Ascending aorta (tissue), 2 donors: ENCODE data around the gene ECE2. TPM values are rescaled to one million over a fixed set of nuclear protein-coding genes. Genes with fewer than 3 reads are reported as not detected.

Experiments
- DNase-seq, 2 donors: peaks; one replicate each; pipeline ENCODE4 v3.0.0-alpha.2; 2019; ENCODE audit warnings: low spot score in 2 of 2
- H3K27ac ChIP-seq, 2 donors: fragments of 200-600 bp; sonication (generic); one replicate each; pipeline ENCODE4 v1.5.1; 2016 to 2017; ENCODE audit warnings: mild to moderate bottlenecking in 1 of 2
- H3K27me3 ChIP-seq: fragments of 200-600 bp; sonication (generic); one replicate; pipeline ENCODE4 v1.5.1; 2017
- H3K36me3 ChIP-seq, 2 donors: fragments of 200-600 bp; sonication (generic); one replicate each; pipeline ENCODE4 v1.5.1; 2016
- H3K4me1 ChIP-seq, 2 donors: fragments of 200-600 bp; sonication (generic); one replicate each; pipeline ENCODE4 v1.5.1; 2016 to 2017; ENCODE audit warnings: mild to moderate bottlenecking in 1 of 2
- H3K4me3 ChIP-seq, 2 donors: fragments of 200-600 bp; sonication (generic); one replicate each; pipeline ENCODE4 v1.5.1; 2016 to 2017; ENCODE audit warnings: mild to moderate bottlenecking in 1 of 2
- H3K9me3 ChIP-seq, 2 donors: fragments of 200-600 bp; sonication (generic); one replicate each; pipeline ENCODE4 v1.5.1; 2016
- intact Hi-C: fragments of 100-400 bp; cut with DNase I; formaldehyde crosslinking; loops from one replicate; pipeline ENCODE4 v1.15.1; 2023
- total RNA-seq: library from RNA; depleted of rRNA; stranded (reverse); fragments of >200 nt; gene quantifications from one replicate; pipeline ENCODE4 v1.1.0, GENCODE V29; 2016
- TF ChIP-seq, protein P1 (sequence below), 3 experiments: fragments of 200-600 bp in 2 of 3; fragments of 450-650 bp in 1 of 3; sonication (generic) in 2 of 3; IDR thresholded peaks; one replicate each; pipeline ENCODE4 v1.5.1; 2016 to 2019; ENCODE audit warnings: antibody characterized with exemption in 3 of 3, mild to moderate bottlenecking in 1 of 3, moderate library complexity in 1 of 3

The ECE2 gene
- total RNA-seq, 1 donor from 2014 or later = not detected

GRCh38 chr3:184234671-184235380 lies 41.0 kb upstream of the ECE2 start:
- DNase-seq = no peak
- no peak overlapping the region for H3K27ac ChIP-seq
- TF ChIP-seq, protein P1, sequence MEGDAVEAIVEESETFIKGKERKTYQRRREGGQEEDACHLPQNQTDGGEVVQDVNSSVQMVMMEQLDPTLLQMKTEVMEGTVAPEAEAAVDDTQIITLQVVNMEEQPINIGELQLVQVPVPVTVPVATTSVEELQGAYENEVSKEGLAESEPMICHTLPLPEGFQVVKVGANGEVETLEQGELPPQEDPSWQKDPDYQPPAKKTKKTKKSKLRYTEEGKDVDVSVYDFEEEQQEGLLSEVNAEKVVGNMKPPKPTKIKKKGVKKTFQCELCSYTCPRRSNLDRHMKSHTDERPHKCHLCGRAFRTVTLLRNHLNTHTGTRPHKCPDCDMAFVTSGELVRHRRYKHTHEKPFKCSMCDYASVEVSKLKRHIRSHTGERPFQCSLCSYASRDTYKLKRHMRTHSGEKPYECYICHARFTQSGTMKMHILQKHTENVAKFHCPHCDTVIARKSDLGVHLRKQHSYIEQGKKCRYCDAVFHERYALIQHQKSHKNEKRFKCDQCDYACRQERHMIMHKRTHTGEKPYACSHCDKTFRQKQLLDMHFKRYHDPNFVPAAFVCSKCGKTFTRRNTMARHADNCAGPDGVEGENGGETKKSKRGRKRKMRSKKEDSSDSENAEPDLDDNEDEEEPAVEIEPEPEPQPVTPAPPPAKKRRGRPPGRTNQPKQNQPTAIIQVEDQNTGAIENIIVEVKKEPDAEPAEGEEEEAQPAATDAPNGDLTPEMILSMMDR (IDR thresholded peaks at IDR 0.05) = no peak
- intact Hi-C loops = no loop called here
- H3K4me3 ChIP-seq = no peak overlapping the region
- H3K27me3 ChIP-seq = peaks cover 21% of the 10 kb centered on the region
- no peaks in the 10 kb centered on the region for H3K9me3 ChIP-seq
- peaks cover 6 to 10% of the 10 kb centered on the region in 2 donors for H3K4me1 ChIP-seq
- no peaks in the 10 kb centered on the region for H3K36me3 ChIP-seq

DNA sequence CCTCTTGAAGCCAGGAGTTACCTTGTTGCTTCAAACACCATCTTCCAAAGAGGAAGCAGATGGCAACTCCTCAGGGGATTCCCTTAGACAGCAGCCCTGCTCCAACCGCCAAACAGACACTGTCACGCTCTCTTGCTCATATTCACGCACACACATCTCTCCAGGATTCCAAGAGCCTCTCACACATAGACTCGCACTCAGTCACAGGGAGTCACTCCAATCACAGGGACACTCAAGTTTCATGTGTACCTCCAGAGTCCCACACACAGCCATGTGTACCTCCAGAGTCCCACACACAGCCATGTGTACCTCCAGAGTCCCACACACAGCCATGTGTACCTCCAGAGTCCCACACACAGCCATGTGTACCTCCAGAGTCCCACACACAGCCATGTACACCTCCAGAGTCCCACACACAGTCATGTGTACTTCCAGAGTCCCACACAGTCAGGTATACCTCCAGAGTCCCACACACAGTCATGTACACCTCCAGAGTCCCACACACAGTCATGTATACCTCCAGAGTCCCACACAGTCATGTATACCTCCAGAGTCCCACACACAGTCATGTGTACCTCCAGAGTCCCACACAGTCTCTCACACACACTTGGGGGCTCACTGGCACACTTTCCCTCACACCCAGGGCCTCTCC lies 40.3 kb upstream of the ECE2 start:
- Histone ChIP-seq H3K27me3 (peaks cover 14% of the 10 kb centered on the region), H3K36me3 (no peaks in the 10 kb centered on the region), H3K9me3 (no peaks in the 10 kb centered on the region), H3K4me3 (no peak overlapping the region), H3K27ac (no peak overlapping the region), H3K4me1 (peaks cover 0 to 4% of the 10 kb centered on the region in 2 donors)
- intact Hi-C loops = no loop called here
- TF ChIP-seq, protein P1 (IDR thresholded peaks at IDR 0.05) = no peak
- DNase-seq = no peak

DNA sequence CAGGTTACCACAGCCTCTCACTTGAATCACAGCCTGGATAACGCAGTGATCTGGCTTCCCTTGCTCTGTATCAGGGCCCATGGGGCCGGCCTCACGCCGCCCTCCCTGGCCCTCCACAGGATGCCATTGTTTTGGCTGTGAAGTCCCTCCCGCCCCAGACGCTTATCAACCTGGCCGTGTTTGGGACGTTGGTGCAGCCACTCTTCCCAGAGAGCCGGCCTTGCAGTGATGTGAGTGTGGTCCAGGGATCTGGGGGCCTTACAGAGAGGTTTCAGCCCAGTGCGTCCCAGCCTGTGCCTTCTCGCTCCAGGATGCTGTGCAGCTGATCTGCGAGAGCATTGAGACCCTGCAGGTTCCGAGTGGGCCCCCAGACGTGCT lies 39.8 kb upstream of the ECE2 start:
- no peak overlapping the region for H3K4me3 ChIP-seq
- no peaks in the 10 kb centered on the region for H3K9me3 ChIP-seq
- H3K4me1 ChIP-seq = no peaks in the 10 kb centered on the region
- intact Hi-C loops = no loop called here
- TF ChIP-seq, protein P1 (IDR thresholded peaks at IDR 0.05) = no peak
- H3K36me3 ChIP-seq = no peaks in the 10 kb centered on the region
- no peak for DNase-seq
- H3K27ac ChIP-seq = no peak overlapping the region
- H3K27me3 ChIP-seq = peaks cover 9% of the 10 kb centered on the region

GRCh38 chr3:184236636-184237035 lies 39.2 kb upstream of the ECE2 start:
- TF ChIP-seq, protein P1 (IDR thresholded peaks at IDR 0.05) = no peak
- Histone ChIP-seq H3K36me3 (no peaks in the 10 kb centered on the region), H3K4me1 (no peaks in the 10 kb centered on the region), H3K9me3 (no peaks in the 10 kb centered on the region), H3K27ac (no peak overlapping the region), H3K27me3 (peaks cover 2% of the 10 kb centered on the region), H3K4me3 (no peak overlapping the region)
- intact Hi-C loops = no loop called here
- DNase-seq = no peak

GRCh38 chr3:184237211-184237610 lies 38.6 kb upstream of the ECE2 start:
- Histone ChIP-seq H3K27ac (no peak overlapping the region), H3K9me3 (no peaks in the 10 kb centered on the region), H3K27me3 (no peaks in the 10 kb centered on the region), H3K4me3 (no peak overlapping the region), H3K4me1 (no peaks in the 10 kb centered on the region), H3K36me3 (peaks cover 0 to 2% of the 10 kb centered on the region in 2 donors)
- intact Hi-C loops = no loop called here
- no peak for DNase-seq
- TF ChIP-seq, protein P1 (IDR thresholded peaks at IDR 0.05) = no peak
